B cell (primary cell): ENCODE data around the gene SH3RF3. TPM values are rescaled to one million over a fixed set of nuclear protein-coding genes. Genes with fewer than 3 reads are reported as not detected.

Experiments used
- ATAC-seq: fragments of 200-7000 bp; cut with Tn5 transposase; one replicate; pipeline ENCODE4 v1.10.0; 2021; ENCODE audit warnings: low read depth, mild to moderate bottlenecking, moderate number of reproducible peaks, moderate library complexity
- CTCF ChIA-PET: fragments of 350-600 bp; sonication (Branson Sonifier 250); formaldehyde crosslinking; loops from one replicate; lab custom pipeline; 2021; ENCODE audit warnings: antibody characterized with exemption, inconsistent platforms; lab: Charles Lee
- POLR2A ChIA-PET: fragments of 350-600 bp; sonication (Branson Sonifier 250); formaldehyde crosslinking; loops from one replicate; lab custom pipeline; 2021; ENCODE audit warnings: antibody characterized with exemption; lab: Charles Lee
- DNase-seq: peaks from one replicate; pipeline ENCODE4 v3.0.0; 2013
- H2AFZ ChIP-seq: 2 replicates; pipeline ENCODE4 v1.6.1; 2012; ENCODE audit warnings: mild to moderate bottlenecking, low read depth, low read length; ENCODE audit not compliant: insufficient read depth, poor library complexity, severe bottlenecking
- H3K27ac ChIP-seq, 2 donors: 1 replicate in 1 of 2; 2 replicates in 1 of 2; pipeline ENCODE4 v1.5.1; 2012 to 2013; ENCODE audit warnings: low read length in 2 of 2, mild to moderate bottlenecking in 2 of 2, moderate library complexity in 1 of 2
- H3K27me3 ChIP-seq, 4 experiments: fragments of 200-600 bp in 1 of 4; sonication (generic) in 1 of 4; replicated peaks in 1 of 4; 1 replicate in 2 of 4; 2 replicates in 2 of 4; pipeline versions ENCODE4 v1.6.1 to v1.7.0; 2013 to 2016; ENCODE audit warnings: low read length in 3 of 4, mild to moderate bottlenecking in 2 of 4, mixed read lengths in 1 of 4, moderate library complexity in 1 of 4; ENCODE audit not compliant: insufficient read depth in 4 of 4, control insufficient read depth in 3 of 4; ENCODE audit errors: control extremely low read depth in 1 of 4
- H3K36me3 ChIP-seq, 2 experiments: replicated peaks in 1 of 2; 1 replicate in 1 of 2; 2 replicates in 1 of 2; pipeline versions ENCODE4 v1.6.1 to v1.7.1; 2013; ENCODE audit warnings: low read length in 1 of 2; ENCODE audit not compliant: insufficient read depth in 2 of 2, control insufficient read depth in 1 of 2; ENCODE audit errors: control extremely low read depth in 1 of 2, extremely low read depth in 1 of 2
- H3K4me1 ChIP-seq, 2 donors: fragments of 200-600 bp in 1 of 2; sonication (generic) in 1 of 2; 1 replicate in 1 of 2; 2 replicates in 1 of 2; pipeline versions ENCODE4 v1.5.1 to v1.6.1; 2013 to 2017; ENCODE audit warnings: low read length in 2 of 2; ENCODE audit not compliant: control insufficient read depth in 2 of 2, insufficient read depth in 2 of 2
- H3K4me2 ChIP-seq: replicated peaks from 2 replicates; pipeline ENCODE3; 2012; ENCODE audit warnings: mild to moderate bottlenecking, low read depth, low read length; ENCODE audit not compliant: poor library complexity, severe bottlenecking
- H3K4me3 ChIP-seq, 5 experiments: fragments of 200-600 bp in 1 of 5; sonication (generic) in 1 of 5; 1 replicate in 3 of 5; 2 replicates in 2 of 5; pipeline versions ENCODE4 v1.5.1 to v1.7.0; 2011 to 2016; ENCODE audit warnings: low read length in 4 of 5, mild to moderate bottlenecking in 4 of 5, low read depth in 2 of 5, control low read depth in 1 of 5, moderate library complexity in 1 of 5; ENCODE audit not compliant: insufficient read depth in 1 of 5; ENCODE audit errors: control extremely low read depth in 1 of 5, extremely low read depth in 1 of 5
- H3K79me2 ChIP-seq: fragments of 200-600 bp; sonication (generic); one replicate; pipeline ENCODE4 v1.6.0; 2016; ENCODE audit warnings: low read length; ENCODE audit not compliant: control insufficient read depth, insufficient read depth
- H3K9ac ChIP-seq: fragments of 200-600 bp; sonication (generic); 2 replicates; pipeline ENCODE4 v1.6.1; 2017; ENCODE audit warnings: mild to moderate bottlenecking, low read length, moderate library complexity
- H3K9me3 ChIP-seq, 3 donors: one replicate each; pipeline versions ENCODE4 v1.6.1 to v1.7.1; 2013; ENCODE audit warnings: low read length in 2 of 3; ENCODE audit not compliant: control insufficient read depth in 2 of 3, insufficient read depth in 1 of 3; ENCODE audit errors: control extremely low read depth in 1 of 3
- H4K20me1 ChIP-seq: 2 replicates; pipeline ENCODE4 v1.6.0; 2012; ENCODE audit warnings: mild to moderate bottlenecking, low read length; ENCODE audit not compliant: insufficient read depth, control insufficient read depth, poor library complexity, severe bottlenecking
- H3K27ac Mint-ChIP-seq: one replicate; pipeline ENCODE4 v1.8.0; 2021; ENCODE audit warnings: mixed read lengths
- H3K27me3 Mint-ChIP-seq: one replicate; pipeline ENCODE4 v1.8.0; 2021; ENCODE audit warnings: mixed read lengths
- H3K4me1 Mint-ChIP-seq: one replicate; pipeline ENCODE4 v1.8.0; 2021; ENCODE audit warnings: mixed read lengths
- H3K4me3 Mint-ChIP-seq: one replicate; pipeline ENCODE4 v1.8.0; 2021; ENCODE audit warnings: mixed read lengths
- H3K9me3 Mint-ChIP-seq: one replicate; pipeline ENCODE4 v1.8.0; 2022; ENCODE audit warnings: mixed read lengths; ENCODE audit not compliant: insufficient read depth
- EZH2 ChIP-seq: IDR thresholded peaks from 2 replicates; pipeline ENCODE4 v1.6.1; 2012; ENCODE audit warnings: borderline replicate concordance, low read depth, mild to moderate bottlenecking, moderate library complexity, low read length; ENCODE audit not compliant: insufficient read depth, poor library complexity, severe bottlenecking
- WGBS: methylation state at CpG from one replicate; pipeline ENCODE4 v1.1.5; 2013; ENCODE audit warnings: missing lambda C conversion rate; ENCODE audit not compliant: insufficient coverage; 5-methylcytosine and 5-hydroxymethylcytosine counted together
- intact Hi-C: fragments of 100-400 bp; cut with micrococcal nuclease; formaldehyde crosslinking; loops from one replicate; pipeline ENCODE4 v1.10.0; 2022
- polyA plus RNA-seq: library from polyadenylated mRNA; depleted of rRNA; stranded (reverse); fragments of >200 nt; gene quantifications from 2 replicates; pipeline ENCODE4 v1.2.3, GENCODE V29; 2012
- total RNA-seq, 2 donors: library from RNA; stranded (reverse); fragments of 120-200 nt in 1 of 2; gene quantifications; 1 replicate in 1 of 2; 2 replicates in 1 of 2; pipeline versions ENCODE4 v1.2.3 to v1.2.4, GENCODE V29; 2013 to 2022
- TF ChIP-seq, protein P1 (sequence below): fragments of 200-600 bp; IDR thresholded peaks from one replicate; pipeline ENCODE4 v1.8.0; 2022; ENCODE audit warnings: antibody characterized with exemption, mild to moderate bottlenecking

Gene SH3RF3
- total and polyA plus RNA-seq, 2 donors (not counting 1 experiment from before 2014, with no cell fraction given) = 0.07 to 1.2 TPM

GRCh38 chr2:109472331-109472959, 343.4 kb downstream of the SH3RF3 start:
- POLR2A ChIA-PET = no interaction called here
- Histone ChIP-seq H3K27ac (no peak overlapping the region), H3K36me3 (no peaks in the 10 kb centered on the region), H3K9me3 (no peaks in the 10 kb centered on the region), H2AFZ (no peak overlapping the region), H4K20me1 (no peaks in the 10 kb centered on the region), H3K79me2 (no peaks in the 10 kb centered on the region), H3K9ac (no peak overlapping the region), H3K27me3 (no peaks in the 10 kb centered on the region), H3K4me2 (no peak overlapping the region), H3K4me1 (no peaks in the 10 kb centered on the region), H3K4me3 (no peak overlapping the region)
- H3K9me3 Mint-ChIP-seq = no peaks in the 10 kb centered on the region
- peaks cover 3% of the 10 kb centered on the region for H3K27me3 Mint-ChIP-seq
- H3K27ac Mint-ChIP-seq = no peak overlapping the region
- 86% methylated on average over 3 of the region's 14 CpGs for WGBS
- intact Hi-C loops = no loop called here
- no peak for TF ChIP-seq EZH2
- TF ChIP-seq, protein P1, sequence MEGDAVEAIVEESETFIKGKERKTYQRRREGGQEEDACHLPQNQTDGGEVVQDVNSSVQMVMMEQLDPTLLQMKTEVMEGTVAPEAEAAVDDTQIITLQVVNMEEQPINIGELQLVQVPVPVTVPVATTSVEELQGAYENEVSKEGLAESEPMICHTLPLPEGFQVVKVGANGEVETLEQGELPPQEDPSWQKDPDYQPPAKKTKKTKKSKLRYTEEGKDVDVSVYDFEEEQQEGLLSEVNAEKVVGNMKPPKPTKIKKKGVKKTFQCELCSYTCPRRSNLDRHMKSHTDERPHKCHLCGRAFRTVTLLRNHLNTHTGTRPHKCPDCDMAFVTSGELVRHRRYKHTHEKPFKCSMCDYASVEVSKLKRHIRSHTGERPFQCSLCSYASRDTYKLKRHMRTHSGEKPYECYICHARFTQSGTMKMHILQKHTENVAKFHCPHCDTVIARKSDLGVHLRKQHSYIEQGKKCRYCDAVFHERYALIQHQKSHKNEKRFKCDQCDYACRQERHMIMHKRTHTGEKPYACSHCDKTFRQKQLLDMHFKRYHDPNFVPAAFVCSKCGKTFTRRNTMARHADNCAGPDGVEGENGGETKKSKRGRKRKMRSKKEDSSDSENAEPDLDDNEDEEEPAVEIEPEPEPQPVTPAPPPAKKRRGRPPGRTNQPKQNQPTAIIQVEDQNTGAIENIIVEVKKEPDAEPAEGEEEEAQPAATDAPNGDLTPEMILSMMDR = no peak
- no peak for DNase-seq
- H3K4me3 Mint-ChIP-seq = no peak overlapping the region
- no peak for ATAC-seq
- H3K4me1 Mint-ChIP-seq = peaks cover 8% of the 10 kb centered on the region
- CTCF ChIA-PET = no interaction called here

GRCh38 chr2:109472974-109473373, 344.0 kb downstream of the SH3RF3 start:
- no peak overlapping the region for H3K4me3 ChIP-seq
- H3K9ac ChIP-seq = no peak overlapping the region
- H4K20me1 ChIP-seq = no peaks in the 10 kb centered on the region
- TF ChIP-seq, protein P1 = no peak
- TF ChIP-seq EZH2 = no peak
- no peaks in the 10 kb centered on the region for H3K27me3 ChIP-seq
- H3K27ac ChIP-seq = no peak overlapping the region
- ChIA-PET CTCF (no interaction called here), POLR2A (no interaction called here)
- ATAC-seq = no peak
- H2AFZ ChIP-seq = no peak overlapping the region
- H3K4me1 ChIP-seq = no peaks in the 10 kb centered on the region
- Mint-ChIP-seq H3K27ac (no peak overlapping the region), H3K27me3 (peaks cover 3% of the 10 kb centered on the region), H3K4me3 (no peak overlapping the region), H3K9me3 (no peaks in the 10 kb centered on the region), H3K4me1 (peaks cover 8% of the 10 kb centered on the region)
- H3K9me3 ChIP-seq = no peaks in the 10 kb centered on the region
- intact Hi-C loops = no loop called here
- no peak overlapping the region for H3K4me2 ChIP-seq
- no peaks in the 10 kb centered on the region for H3K36me3 ChIP-seq
- WGBS = 95% methylated on average over 8 of the region's 10 CpGs
- DNase-seq = no peak
- no peaks in the 10 kb centered on the region for H3K79me2 ChIP-seq
